Stimulated activated memory B cell treated with anti-CD40 and anti-IgM and Interleukin-4, amounts not matched to agents 10 μg/mL and 1 μg/mL and 100 μg/mL, for 72 hours (primary cell): Measurements from ENCODE around the gene VILL.
"Not testable (repeated sequence)": the region's sequence is repeated elsewhere in the genome, so short reads cannot be mapped to it uniquely, and the experiment has no call there.

ENCODE experiments used
- ATAC-seq: fragments of 150-1000 bp; cut with Tn5 transposase; 2 replicates; pipeline ENCODE4 v1.10.0; 2021
- H3K27ac Mint-ChIP-seq: one replicate; pipeline ENCODE4 v1.8.0; 2022; ENCODE audit warnings: mild to moderate bottlenecking, mixed read lengths
- H3K27me3 Mint-ChIP-seq: one replicate; pipeline ENCODE4 v1.8.0; 2022; ENCODE audit warnings: mixed read lengths
- H3K36me3 Mint-ChIP-seq: one replicate; pipeline ENCODE4 v1.8.0; 2022; ENCODE audit warnings: mixed read lengths
- H3K4me1 Mint-ChIP-seq: one replicate; pipeline ENCODE4 v1.8.0; 2022; ENCODE audit warnings: mixed read lengths
- H3K4me3 Mint-ChIP-seq: one replicate; pipeline ENCODE4 v1.8.0; 2022; ENCODE audit warnings: mild to moderate bottlenecking, moderate library complexity, mixed read lengths
- H3K9me3 Mint-ChIP-seq: one replicate; pipeline ENCODE4 v1.8.0; 2022; ENCODE audit warnings: mixed read lengths

Gene VILL

DNA sequence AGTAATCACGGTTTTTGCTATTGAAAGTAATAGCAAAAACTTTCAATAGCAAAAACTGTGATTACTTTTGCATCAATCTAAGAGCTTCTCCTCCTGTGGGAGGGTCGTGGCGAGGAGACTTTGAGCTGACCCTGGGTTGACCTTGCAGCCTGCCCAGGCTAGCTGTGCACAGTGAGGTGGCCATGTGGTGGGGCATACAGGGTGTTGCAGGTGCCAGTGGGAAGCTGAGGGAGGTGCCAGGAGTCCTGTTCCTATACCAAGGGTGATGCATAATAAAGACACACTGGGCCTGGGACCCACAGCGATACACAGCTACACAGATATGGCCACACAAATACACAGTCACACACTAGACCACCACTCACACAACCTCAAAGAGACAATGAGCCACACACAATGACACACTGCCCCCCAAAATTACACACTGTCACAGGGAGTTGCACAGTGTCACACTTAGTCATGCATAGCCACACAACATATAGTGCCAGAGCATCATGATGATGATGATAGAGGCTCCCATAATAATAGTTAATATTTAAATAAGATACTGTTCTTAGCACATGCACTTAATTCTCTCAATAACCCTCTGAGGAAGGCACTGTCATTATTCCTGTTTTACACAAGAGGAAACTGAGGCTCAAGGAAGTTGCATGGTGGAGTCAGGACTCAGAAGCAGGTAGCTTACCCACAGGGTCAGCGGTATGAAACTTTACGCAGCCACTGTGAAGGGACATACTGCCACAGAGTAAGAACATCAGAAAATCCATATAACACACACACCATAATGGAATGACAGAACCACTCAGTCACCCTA lies 32.5 kb downstream of the VILL start:
- H3K27me3 Mint-ChIP-seq = peaks cover under 1% of the 10 kb centered on the region
- peak overlapping the region; percentile 90 for H3K4me3 Mint-ChIP-seq
- peaks cover 10% of the 10 kb centered on the region for H3K36me3 Mint-ChIP-seq
- no peaks in the 10 kb centered on the region for H3K9me3 Mint-ChIP-seq
- peaks cover 14% of the 10 kb centered on the region for H3K4me1 Mint-ChIP-seq
- no peak for ATAC-seq
- H3K27ac Mint-ChIP-seq = peak overlapping the region; percentile 93

DNA sequence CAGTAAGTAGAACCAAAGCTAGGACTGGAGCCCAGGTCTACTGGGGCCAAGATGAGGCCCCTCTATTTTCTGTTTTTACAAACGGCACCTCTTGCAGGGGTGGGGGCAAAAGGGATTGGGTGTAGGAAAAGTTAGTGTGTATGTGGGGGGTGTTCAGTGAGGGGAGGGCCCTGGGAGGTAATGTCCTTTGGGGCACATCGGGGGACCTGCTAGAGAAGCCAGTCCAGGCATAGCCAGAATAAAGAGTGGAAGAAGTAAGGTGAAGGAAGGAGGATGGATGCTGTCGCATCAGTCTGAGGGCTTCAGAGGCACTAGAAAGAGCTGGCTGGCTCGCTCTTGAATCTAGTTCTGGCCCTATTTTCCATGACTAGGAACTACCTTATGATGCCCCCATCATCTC lies 36.3 kb downstream of the VILL start:
- no peak for ATAC-seq
- no peaks in the 10 kb centered on the region for H3K9me3 Mint-ChIP-seq
- H3K27me3 Mint-ChIP-seq = peaks cover 30% of the 10 kb centered on the region
- no peak overlapping the region for H3K4me3 Mint-ChIP-seq
- no peaks in the 10 kb centered on the region for H3K36me3 Mint-ChIP-seq
- H3K27ac Mint-ChIP-seq = no peak overlapping the region
- H3K4me1 Mint-ChIP-seq = peaks cover 26% of the 10 kb centered on the region

DNA sequence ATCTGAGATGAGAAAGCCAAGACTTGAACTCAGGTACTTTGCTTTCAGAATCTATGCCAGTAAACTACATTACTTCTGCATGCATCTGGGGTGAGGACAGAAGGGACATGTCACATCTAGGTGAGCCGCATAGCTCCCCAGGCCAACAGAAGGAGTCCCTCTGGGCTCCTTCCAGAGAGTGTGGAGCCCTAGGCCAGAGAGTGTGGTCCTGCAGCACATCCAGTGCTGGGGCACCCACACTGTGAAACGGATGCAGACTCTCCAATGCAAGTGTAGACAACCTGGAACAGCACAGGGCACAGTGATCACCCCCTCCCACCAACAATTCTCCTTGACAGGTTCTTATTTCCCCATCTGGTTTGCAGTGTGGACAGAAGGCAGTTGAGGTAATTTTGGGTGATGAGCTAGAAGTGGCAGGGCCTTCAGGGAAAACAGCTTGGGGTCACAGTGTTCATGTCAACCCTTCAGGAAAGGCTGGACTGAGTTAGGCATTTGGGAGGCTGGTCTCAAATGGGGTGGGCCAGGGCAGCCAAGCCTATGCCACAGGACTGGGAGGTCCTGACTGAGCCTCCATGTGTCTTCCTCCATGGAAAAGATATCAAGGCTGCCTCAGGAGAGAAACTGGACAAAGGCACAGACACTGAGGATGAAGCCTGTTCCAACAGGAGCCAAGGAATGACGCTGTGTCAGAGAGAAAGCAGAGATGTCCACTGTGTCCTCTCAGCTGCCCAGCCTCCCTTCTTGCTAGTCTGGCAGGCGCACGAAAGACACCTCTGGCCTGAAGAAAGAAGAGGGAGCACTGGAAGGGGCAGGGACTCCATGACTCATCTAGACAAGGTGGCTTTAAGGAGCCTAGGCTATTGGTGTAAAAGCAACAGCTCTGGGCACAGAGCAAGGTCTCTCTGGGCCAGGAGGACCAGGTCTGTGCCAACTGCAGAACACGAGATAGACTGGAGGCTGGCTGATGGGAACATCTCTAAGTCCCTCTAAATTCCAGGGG lies 37.2 kb downstream of the VILL start:
- peaks cover 39% of the 10 kb centered on the region for H3K27me3 Mint-ChIP-seq
- H3K27ac Mint-ChIP-seq = no peak overlapping the region
- no peak overlapping the region for H3K4me3 Mint-ChIP-seq
- H3K36me3 Mint-ChIP-seq = no peaks in the 10 kb centered on the region
- H3K4me1 Mint-ChIP-seq = peaks cover 26% of the 10 kb centered on the region
- H3K9me3 Mint-ChIP-seq = no peaks in the 10 kb centered on the region
- ATAC-seq = no peak

DNA sequence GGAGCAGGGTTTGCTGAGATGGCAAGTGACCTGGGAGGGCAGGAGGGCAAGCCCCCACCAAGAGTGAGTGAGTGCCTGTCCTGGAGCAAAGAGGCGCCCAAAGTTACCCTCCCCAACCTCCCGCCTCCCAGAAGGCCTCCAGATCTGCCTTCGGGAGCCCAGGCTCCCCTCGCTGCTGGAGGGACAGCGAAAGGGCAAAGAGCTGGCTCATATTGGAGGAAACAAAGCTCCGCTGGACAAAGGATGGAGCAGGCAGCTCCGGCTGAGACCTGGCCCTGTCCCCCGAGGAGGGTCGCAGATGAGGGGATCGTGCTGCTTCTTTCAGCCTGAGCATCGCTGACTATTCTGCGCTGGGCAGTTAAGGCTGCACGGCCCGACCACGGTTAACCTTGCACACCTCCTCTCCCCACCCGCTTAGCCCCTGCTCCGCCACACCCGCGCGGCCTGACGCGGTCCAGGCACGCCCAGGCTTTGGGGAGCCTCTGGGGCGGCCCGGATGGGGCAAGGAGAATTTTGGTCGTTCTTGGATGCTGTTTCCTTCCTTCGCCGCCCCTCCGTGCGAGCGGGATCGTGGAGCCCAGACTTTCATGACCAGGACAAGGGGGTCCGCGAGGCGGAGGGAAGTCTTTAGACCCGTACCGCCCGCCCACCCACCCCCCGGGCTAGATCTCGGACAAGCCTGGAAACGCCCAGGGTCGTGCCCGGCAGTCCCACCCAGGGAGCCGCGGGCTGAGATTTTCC lies 38.2 kb downstream of the VILL start:
- no peak for ATAC-seq
- peak overlapping the region; percentile 32 for H3K4me3 Mint-ChIP-seq
- H3K9me3 Mint-ChIP-seq = no peaks in the 10 kb centered on the region
- H3K27me3 Mint-ChIP-seq = peaks cover 49% of the 10 kb centered on the region
- peaks cover 22% of the 10 kb centered on the region for H3K4me1 Mint-ChIP-seq
- H3K27ac Mint-ChIP-seq = no peak overlapping the region
- no peaks in the 10 kb centered on the region for H3K36me3 Mint-ChIP-seq

DNA sequence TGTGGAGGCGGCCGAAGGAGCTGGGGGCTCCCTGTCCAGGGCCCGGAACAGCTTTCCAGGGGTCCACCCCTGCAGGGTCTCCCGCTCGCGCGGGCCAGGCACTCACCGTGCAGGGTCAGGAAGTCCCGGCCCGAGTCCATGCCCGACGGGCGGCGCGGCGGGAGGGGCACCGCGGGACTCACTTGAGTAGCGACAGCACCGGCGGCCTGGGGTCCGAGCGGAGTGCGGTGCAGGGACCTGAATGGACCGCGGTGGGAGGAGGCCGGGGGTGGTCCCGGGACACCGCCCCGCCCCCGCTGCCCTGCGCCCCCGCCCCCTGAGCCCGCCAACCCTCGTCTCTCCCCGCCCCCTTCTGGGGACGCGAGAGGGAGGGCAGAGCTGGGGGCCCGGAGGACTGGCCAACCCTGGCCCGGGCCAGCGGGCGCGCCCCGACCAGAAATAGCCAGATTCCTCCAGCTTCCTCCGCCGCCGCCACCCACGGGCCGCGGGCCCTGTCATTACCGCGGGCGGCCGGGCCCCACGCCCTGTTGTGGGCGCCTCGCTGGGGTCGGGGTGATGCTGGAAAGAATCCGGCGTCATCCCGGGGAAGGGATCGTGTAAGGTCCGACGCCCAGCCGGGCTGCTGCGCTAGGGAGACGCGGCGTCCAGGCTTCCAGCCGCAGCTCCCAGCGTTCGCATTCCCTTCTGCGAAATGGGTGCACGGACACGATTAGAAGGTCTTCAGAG lies 39.0 kb downstream of the VILL start, which contains the start of gene PLCD1:
TSS of gene PLCD1 (minus strand) at position 243 of the 726 bp plus-strand sequence. CDS start at position 140, 103 bp downstream.
- Mint-ChIP-seq H3K27me3 (peaks cover 56% of the 10 kb centered on the region), H3K27ac (no peak within 1 kb of the TSS), H3K9me3 (no peaks in the 10 kb centered on the region), H3K36me3 (no peaks in the 10 kb centered on the region), H3K4me3 (peak within 1 kb of the TSS; percentile 38), H3K4me1 (peaks cover 20% of the 10 kb centered on the region)
- no peak for ATAC-seq

DNA sequence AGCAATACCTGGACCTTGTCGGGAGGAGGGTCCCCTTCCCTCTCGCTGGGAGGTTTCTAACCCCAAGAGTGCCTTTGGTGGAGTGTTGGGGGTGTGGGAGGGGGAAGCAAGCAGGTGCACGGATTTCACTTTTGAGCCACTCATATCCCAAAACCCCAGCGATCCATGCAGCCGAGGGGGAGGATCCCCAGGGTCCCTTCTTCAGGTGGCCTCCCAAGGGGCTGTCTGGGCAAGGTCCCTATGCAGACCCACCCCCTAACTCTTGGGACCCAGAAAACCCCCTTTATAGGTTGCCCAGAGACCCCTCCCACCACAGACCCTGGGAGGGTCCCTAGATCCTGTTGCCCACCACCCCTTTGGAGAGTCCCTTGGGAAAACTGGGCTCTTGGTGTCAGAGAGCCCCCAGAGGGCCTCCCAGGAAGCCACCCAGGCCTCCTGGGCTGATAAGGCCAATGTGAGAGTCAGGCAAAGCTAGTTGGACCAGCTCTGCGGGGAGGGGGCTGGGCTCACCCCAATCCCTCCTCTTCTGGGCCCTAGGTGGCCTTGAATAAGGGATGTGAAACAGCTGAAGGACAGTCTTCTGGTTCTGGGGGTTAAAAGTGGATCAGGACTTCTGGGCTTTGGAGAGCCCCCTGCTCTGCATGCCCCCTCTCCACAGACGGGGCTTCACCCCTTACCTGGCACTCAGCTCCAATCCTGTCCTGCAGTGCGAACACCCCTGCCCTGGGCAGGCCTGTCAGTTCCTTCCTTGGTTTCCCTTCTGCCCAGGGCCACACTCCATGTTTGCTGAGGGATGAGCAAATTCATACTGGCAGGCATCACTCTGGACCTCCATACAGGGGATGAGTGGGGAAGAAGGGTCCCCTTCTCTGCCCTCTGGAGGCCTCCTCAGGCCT lies 39.8 kb downstream of the VILL start:
- H3K27ac Mint-ChIP-seq = no peak overlapping the region
- H3K27me3 Mint-ChIP-seq = peaks cover 60% of the 10 kb centered on the region
- no peak for ATAC-seq
- H3K9me3 Mint-ChIP-seq = no peaks in the 10 kb centered on the region
- H3K36me3 Mint-ChIP-seq = no peaks in the 10 kb centered on the region
- H3K4me1 Mint-ChIP-seq = peaks cover 19% of the 10 kb centered on the region
- H3K4me3 Mint-ChIP-seq = peak overlapping the region; percentile 38

DNA sequence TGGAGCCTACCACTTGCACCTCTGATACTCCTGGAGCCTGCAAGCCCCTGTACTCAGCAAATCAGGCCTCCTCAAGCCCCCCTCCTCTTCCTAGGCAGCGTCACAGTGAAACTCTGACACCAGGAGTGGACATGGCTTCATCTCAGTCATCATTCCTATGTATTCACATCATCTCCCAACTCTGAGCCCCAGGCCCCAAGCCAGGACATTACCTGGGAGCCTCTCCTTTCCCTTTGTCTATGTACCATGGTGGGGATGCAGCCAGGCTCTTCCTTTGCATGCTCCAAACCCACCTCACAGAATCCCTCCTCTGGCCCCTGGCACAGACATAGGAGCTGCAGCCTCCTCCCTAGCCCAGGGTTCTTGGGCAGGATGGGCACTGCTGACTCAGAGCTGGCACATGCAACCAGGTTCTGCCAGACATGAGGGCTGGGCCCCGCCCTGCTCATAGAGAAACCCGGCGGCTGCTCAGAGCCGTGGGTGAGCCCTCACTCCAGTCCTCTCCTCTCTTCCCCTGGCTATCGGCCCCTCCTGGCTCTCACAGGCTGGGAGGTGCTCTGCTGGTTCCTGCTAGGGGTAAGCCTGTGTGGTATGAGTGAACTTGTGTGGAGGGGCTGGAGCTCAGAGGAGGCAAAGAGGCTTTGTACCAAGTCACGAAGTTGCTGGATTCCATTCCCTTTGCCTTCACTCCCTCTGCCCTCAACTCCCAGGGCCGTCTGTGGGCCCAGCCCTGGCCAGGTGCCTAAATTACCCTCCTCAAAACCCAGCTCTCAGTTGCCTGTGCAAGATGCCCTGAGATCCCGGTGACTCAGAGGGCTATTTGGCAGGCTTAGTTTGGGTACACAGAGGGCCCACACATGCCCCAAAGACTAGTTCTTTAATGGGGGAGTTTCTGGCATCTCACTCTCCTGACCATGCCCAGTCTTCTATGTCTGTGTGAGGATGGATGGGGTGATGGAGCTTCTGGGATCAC lies 40.7 kb downstream of the VILL start:
- no peak for ATAC-seq
- Mint-ChIP-seq H3K4me3 (no peak overlapping the region), H3K27me3 (peaks cover 60% of the 10 kb centered on the region), H3K36me3 (no peaks in the 10 kb centered on the region), H3K9me3 (no peaks in the 10 kb centered on the region), H3K27ac (no peak overlapping the region), H3K4me1 (peaks cover 12% of the 10 kb centered on the region)

DNA sequence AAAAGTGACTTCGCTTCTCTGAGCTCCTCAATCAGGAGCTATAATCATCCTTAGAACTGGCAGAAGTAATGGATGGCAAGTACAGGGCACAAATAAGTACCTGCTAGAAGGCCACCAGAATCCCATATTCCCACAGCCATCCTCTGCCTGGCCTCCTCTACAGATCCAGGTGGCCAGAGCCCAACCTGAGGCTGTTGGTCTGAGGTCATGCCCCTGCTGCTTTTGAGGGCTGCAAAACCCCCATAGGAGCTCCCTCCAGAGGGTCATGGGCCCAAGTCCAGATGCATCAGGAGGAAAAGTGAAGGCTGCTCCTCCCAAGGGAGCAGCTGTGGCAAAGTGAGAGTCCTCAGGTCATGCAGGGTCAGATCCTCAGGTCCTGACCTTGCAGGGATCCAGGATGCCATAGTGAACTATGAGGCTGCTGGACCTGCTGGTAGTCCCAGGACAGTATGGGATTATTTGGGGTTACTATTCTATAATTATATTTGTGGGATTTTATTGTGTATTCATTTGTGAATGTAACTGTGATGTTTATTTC lies 41.8 kb downstream of the VILL start:
- H3K27ac Mint-ChIP-seq = no peak overlapping the region

DNA sequence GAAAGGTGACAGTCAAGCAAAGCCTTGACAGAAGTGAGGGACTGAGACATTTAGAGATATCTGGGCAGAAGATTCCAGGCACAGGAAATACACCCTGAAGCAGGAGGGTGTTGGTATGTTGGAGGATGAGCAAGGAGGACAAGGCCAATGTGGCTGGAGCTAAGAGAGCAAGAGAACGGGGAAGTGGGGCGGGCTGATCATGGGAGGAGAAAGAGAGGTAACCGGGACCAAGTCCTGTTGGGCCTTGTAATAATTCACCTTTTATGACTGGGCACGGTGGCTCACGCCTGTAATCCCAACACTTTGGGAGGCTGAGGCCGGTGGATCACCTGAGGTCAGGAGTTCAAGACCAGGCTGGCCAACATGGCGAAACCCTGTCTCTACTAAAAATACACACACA lies 43.0 kb downstream of the VILL start:
- H3K36me3 Mint-ChIP-seq, H3K9me3 Mint-ChIP-seq, H3K27ac Mint-ChIP-seq, ATAC-seq, H3K4me3 Mint-ChIP-seq: not testable (repeated sequence)
- H3K27me3 Mint-ChIP-seq = peaks cover 54% of the 10 kb centered on the region
- H3K4me1 Mint-ChIP-seq = peaks cover 17% of the 10 kb centered on the region

More for the DNA sequence above, 41.8 kb downstream of the VILL start:
- no peaks in the 10 kb centered on the region for H3K36me3 Mint-ChIP-seq
- peaks cover 60% of the 10 kb centered on the region for H3K27me3 Mint-ChIP-seq
- peaks cover 12% of the 10 kb centered on the region for H3K4me1 Mint-ChIP-seq
- ATAC-seq = no peak
- no peak overlapping the region for H3K4me3 Mint-ChIP-seq
- H3K9me3 Mint-ChIP-seq = no peaks in the 10 kb centered on the region

DNA sequence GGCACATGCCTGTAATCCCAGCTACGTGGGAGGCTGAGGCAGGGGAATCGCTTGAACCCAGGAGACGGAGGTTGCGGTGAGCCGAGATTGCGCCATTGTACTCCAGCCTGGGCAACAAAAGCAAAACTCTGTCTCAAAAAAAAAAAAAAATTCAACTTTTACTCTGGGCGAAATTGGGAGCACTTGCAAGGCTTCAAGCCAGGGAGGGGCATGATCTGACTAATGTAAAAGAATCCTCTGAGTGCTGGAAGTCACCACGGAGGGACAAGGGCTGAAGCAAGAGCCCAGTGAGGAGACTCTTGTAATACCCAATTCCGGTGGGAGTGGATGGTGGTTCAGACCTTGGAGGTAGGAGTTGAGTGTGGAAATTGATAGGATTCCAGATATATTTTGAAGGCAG lies 43.7 kb downstream of the VILL start:
- not testable (repeated sequence) for H3K36me3 Mint-ChIP-seq, H3K9me3 Mint-ChIP-seq, ATAC-seq, H3K4me3 Mint-ChIP-seq, H3K27ac Mint-ChIP-seq
- Mint-ChIP-seq H3K27me3 (peaks cover 51% of the 10 kb centered on the region), H3K4me1 (peaks cover 23% of the 10 kb centered on the region)

DNA sequence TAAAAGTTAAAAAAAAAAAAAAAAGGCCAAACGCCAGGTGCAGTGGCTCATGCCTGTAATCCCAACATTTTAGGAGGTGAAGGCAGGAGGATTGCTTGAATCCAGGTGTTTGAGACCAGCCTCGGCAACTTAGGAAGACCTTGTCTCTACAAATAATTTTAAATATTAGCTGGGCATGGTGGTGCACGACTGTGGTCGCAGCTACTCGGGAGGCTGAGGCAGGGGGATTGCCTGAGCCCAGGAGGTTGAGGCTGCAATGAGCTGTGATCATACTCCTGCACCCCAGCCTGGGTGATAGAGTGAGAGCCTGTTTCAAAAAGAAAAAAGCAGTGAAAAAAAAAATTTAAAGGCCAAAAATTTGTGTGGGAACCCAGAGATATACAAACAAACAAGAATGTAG lies 45.7 kb downstream of the VILL start:
- no peak overlapping the region for H3K27ac Mint-ChIP-seq
- no peak overlapping the region for H3K4me3 Mint-ChIP-seq
- peaks cover 23% of the 10 kb centered on the region for H3K4me1 Mint-ChIP-seq
- no peaks in the 10 kb centered on the region for H3K9me3 Mint-ChIP-seq
- ATAC-seq = no peak
- H3K36me3 Mint-ChIP-seq = no peaks in the 10 kb centered on the region
- peaks cover 35% of the 10 kb centered on the region for H3K27me3 Mint-ChIP-seq

DNA sequence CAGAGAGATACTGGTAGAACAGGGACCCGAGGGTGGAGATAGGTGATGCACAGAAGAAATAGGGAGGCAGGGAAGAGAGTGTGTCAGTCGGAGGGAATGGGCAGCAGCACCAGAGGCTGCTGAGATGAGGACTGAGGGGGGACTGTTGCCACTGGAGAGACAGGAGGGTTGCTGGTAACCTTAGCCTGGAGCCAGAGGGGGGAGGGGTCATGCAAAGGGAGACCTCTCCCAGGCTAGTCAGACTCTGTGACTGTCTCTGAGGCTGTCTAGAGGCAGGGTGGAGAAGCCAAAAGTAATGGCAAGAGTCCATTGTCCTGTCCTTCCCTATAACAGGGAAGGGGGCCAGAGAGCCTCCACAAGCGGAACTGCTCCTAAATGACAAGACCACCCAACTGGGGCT lies 46.3 kb downstream of the VILL start:
- no peak overlapping the region for H3K27ac Mint-ChIP-seq
- H3K9me3 Mint-ChIP-seq = no peaks in the 10 kb centered on the region
- no peak for ATAC-seq
- peaks cover 29% of the 10 kb centered on the region for H3K27me3 Mint-ChIP-seq
- H3K4me3 Mint-ChIP-seq = no peak overlapping the region
- no peaks in the 10 kb centered on the region for H3K36me3 Mint-ChIP-seq
- H3K4me1 Mint-ChIP-seq = peaks cover 22% of the 10 kb centered on the region
